Ascending aorta (tissue), 2 donors: ENCODE data around the gene SIRT7. TPM values are rescaled to one million over a fixed set of nuclear protein-coding genes. Genes with fewer than 3 reads are reported as not detected.

Experiments
- DNase-seq, 2 donors: peaks; one replicate each; pipeline ENCODE4 v3.0.0-alpha.2; 2019; ENCODE audit warnings: low spot score in 2 of 2
- H3K27ac ChIP-seq, 2 donors: fragments of 200-600 bp; sonication (generic); one replicate each; pipeline ENCODE4 v1.5.1; 2016 to 2017; ENCODE audit warnings: mild to moderate bottlenecking in 1 of 2
- H3K27me3 ChIP-seq: fragments of 200-600 bp; sonication (generic); one replicate; pipeline ENCODE4 v1.5.1; 2017
- H3K36me3 ChIP-seq, 2 donors: fragments of 200-600 bp; sonication (generic); one replicate each; pipeline ENCODE4 v1.5.1; 2016
- H3K4me1 ChIP-seq, 2 donors: fragments of 200-600 bp; sonication (generic); one replicate each; pipeline ENCODE4 v1.5.1; 2016 to 2017; ENCODE audit warnings: mild to moderate bottlenecking in 1 of 2
- H3K4me3 ChIP-seq, 2 donors: fragments of 200-600 bp; sonication (generic); one replicate each; pipeline ENCODE4 v1.5.1; 2016 to 2017; ENCODE audit warnings: mild to moderate bottlenecking in 1 of 2
- H3K9me3 ChIP-seq, 2 donors: fragments of 200-600 bp; sonication (generic); one replicate each; pipeline ENCODE4 v1.5.1; 2016
- intact Hi-C: fragments of 100-400 bp; cut with DNase I; formaldehyde crosslinking; loops from one replicate; pipeline ENCODE4 v1.15.1; 2023
- total RNA-seq: library from RNA; depleted of rRNA; stranded (reverse); fragments of >200 nt; gene quantifications from one replicate; pipeline ENCODE4 v1.1.0, GENCODE V29; 2016
- TF ChIP-seq, protein P1 (sequence below), 3 experiments: fragments of 200-600 bp in 2 of 3; fragments of 450-650 bp in 1 of 3; sonication (generic) in 2 of 3; IDR thresholded peaks; one replicate each; pipeline ENCODE4 v1.5.1; 2016 to 2019; ENCODE audit warnings: antibody characterized with exemption in 3 of 3, mild to moderate bottlenecking in 1 of 3, moderate library complexity in 1 of 3

SIRT7 gene
- total RNA-seq, 1 donor from 2014 or later = 32.6 TPM

DNA sequence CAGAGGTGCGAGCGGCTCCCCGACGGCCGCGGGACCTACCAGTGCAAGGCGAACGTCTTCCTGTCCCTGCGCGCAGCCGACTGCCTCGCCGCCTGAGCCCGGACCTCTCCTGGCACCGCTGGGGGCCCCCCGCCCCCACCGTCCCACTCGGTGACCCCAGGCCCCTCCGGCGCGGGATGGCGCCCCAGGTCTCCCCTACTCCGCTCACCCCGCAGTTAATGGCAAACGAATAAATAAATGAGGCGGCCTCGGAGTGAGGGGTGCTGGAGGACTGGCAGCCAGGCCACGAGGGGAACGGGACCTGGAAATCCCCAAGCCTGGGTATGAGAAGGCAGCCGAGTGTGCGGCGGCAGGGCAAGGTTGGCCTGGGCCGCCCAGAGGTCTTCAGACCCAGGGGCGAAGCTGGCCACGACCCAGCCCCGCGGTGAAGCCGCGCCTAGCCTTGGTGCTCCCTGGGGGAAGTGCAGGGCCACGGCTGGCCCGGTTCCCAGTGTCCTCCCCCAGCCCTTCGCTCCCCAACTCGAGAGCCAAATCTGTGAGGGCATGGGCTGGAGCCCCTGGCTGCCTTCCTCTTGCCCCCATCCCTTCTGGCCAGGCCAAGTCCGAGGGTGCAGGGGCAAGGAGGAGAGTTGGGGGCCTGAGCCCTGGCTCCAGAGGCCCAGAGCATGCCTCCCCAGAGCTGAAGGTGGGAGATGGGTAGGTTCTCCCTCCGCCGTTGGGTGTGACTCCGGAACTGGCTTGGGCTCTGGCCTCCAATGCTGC, 15.1 kb downstream of the SIRT7 start:
- no peak for DNase-seq
- Histone ChIP-seq H3K27me3 (no peaks in the 10 kb centered on the region), H3K36me3 (peaks cover 18 to 46% of the 10 kb centered on the region in 2 donors), H3K4me3 (peak overlapping the region in 1 of 2 donors; percentile 65), H3K9me3 (no peaks in the 10 kb centered on the region), H3K4me1 (peaks cover 5 to 10% of the 10 kb centered on the region in 2 donors), H3K27ac (peak overlapping the region in 1 of 2 donors; percentile 14)
- intact Hi-C loops = no loop called here
- TF ChIP-seq, protein P1, sequence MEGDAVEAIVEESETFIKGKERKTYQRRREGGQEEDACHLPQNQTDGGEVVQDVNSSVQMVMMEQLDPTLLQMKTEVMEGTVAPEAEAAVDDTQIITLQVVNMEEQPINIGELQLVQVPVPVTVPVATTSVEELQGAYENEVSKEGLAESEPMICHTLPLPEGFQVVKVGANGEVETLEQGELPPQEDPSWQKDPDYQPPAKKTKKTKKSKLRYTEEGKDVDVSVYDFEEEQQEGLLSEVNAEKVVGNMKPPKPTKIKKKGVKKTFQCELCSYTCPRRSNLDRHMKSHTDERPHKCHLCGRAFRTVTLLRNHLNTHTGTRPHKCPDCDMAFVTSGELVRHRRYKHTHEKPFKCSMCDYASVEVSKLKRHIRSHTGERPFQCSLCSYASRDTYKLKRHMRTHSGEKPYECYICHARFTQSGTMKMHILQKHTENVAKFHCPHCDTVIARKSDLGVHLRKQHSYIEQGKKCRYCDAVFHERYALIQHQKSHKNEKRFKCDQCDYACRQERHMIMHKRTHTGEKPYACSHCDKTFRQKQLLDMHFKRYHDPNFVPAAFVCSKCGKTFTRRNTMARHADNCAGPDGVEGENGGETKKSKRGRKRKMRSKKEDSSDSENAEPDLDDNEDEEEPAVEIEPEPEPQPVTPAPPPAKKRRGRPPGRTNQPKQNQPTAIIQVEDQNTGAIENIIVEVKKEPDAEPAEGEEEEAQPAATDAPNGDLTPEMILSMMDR (IDR thresholded peaks at IDR 0.05) = no peak

DNA sequence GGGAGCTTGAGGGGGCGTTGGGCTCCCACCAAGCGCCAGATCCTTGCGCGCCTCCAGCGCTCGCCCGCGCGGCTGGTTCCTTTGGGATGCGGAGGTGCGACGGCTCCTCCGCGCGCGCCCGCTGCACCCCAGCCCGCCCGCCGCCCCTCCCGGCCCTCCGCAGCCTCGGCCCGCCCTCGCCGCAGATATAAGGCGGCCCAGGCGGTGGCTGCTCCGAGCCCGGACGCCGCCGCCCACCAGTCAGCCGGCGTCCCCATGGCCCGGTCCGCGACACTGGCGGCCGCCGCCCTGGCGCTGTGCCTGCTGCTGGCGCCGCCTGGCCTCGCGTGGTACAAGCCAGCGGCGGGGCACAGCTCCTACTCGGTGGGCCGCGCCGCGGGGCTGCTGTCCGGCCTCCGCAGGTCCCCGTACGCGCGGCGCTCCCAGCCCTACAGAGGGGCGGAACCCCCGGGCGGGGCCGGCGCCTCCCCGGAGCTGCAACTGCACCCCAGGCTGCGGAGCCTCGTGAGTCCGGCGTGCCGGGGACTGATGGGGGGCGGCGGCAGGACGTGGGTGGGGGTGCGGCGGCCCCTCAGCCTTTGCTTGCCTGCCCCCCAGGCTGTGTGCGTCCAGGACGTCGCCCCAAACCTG, 15.8 kb downstream of the SIRT7 start, which contains the start of gene NPB:
Gene NPB (plus strand): TSS at position 216 of the 630 bp plus-strand sequence. CDS start 40 bp downstream, at position 256.
- intact Hi-C loops = no loop called here
- Histone ChIP-seq H3K4me3 (peak within 1 kb of the TSS; percentile 44 to 65), H3K27me3 (no peaks in the 10 kb centered on the region), H3K36me3 (peaks cover 18 to 53% of the 10 kb centered on the region in 2 donors), H3K9me3 (no peaks in the 10 kb centered on the region), H3K4me1 (peaks cover 5 to 10% of the 10 kb centered on the region in 2 donors), H3K27ac (peak within 1 kb of the TSS in 1 of 2 donors; percentile 14)
- TF ChIP-seq, protein P1 (IDR thresholded peaks at IDR 0.05) = no peak
- no peak for DNase-seq

DNA sequence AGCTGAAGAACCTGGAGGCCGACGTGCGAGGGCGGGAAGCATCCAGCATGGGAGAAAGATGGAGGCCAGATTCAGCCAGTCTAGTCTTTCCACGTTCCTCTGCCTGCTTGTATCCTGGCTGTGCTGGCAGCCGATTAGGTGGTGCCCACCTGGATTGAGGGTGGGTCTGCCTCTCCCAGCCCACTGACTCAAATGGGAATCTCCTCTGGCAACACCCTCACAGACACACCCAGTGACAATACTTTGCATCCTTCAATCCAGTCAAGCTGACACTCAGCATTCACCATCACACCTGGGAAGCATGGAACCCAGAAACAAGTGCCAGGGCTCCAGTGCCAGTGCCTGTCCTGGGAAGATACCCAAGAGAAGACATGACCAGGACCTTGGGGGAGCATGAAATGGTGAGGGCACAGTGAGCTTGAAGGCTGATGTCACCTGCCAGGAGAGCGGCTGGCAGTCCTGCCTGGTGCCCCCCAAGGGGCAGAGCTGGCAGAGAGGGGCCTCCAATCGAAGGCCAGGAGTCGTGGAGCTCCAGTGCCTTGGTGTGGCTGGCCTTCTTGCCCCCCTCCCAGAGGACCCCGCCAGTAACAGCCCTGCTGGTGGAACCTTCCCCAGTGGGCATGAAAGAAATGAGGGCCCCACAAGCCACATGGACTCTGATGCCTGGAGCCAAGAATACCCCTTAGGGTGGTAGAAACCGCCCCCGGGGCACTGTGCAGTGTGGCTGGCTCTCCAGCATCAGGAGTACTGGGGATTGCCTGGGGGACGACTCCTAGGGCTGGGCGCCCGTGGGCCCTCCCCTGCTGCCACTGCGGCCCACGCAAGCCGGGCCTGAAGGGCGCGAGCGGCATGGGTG, 16.6 kb downstream of the SIRT7 start:
- TF ChIP-seq, protein P1 (IDR thresholded peaks at IDR 0.05) = no peak
- DNase-seq = no peak
- no peaks in the 10 kb centered on the region for H3K9me3 ChIP-seq
- H3K4me1 ChIP-seq = peaks cover 5 to 10% of the 10 kb centered on the region in 2 donors
- H3K36me3 ChIP-seq = peaks cover 19 to 56% of the 10 kb centered on the region in 2 donors
- peak overlapping the region; percentile 44 to 65 for H3K4me3 ChIP-seq
- no peaks in the 10 kb centered on the region for H3K27me3 ChIP-seq
- H3K27ac ChIP-seq = no peak overlapping the region
- intact Hi-C loops = no loop called here

DNA sequence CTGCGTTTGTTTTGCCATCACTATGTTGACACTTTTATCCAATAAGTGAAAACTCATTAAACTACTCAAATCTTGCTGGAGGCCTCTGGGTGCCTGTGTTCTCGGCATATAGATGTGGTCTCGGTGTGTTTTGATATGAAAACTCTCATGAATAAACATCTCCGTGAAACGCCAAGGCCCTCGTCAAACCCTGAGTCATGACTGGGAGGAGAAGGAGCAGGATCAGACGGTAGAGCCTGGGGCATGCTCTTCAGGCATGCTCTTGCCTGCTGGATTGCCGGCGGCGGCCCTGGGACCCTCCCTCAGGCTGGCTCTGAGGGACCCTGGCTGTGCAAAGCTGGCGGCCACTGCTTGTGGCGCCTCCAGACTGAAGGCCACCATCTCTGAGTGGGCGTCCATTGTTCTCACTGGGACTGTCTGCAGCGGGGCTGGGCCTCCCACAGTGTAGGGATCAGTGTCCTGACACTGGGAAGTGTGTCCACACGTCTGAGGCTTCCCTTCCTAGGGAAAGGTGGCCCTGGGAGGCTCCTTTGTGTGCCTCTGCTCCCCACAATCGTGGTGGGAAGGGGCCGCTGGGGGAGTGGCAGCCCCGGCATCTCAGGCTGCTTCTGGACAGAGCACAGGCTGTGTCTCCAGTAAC, 17.7 kb downstream of the SIRT7 start:
- no peak overlapping the region for H3K27ac ChIP-seq
- TF ChIP-seq, protein P1 (IDR thresholded peaks at IDR 0.05) = no peak
- peaks cover 5 to 10% of the 10 kb centered on the region in 2 donors for H3K4me1 ChIP-seq
- peaks cover 24 to 60% of the 10 kb centered on the region in 2 donors for H3K36me3 ChIP-seq
- intact Hi-C loops = no loop called here
- DNase-seq = no peak
- H3K4me3 ChIP-seq = no peak overlapping the region
- no peaks in the 10 kb centered on the region for H3K9me3 ChIP-seq
- H3K27me3 ChIP-seq = no peaks in the 10 kb centered on the region
